Trophoblast cell (in vitro differentiated cells and primary cell): ENCODE data around the gene PNISR.

Source experiments
- DNase-seq, 2 donors: peaks; one replicate each; pipeline ENCODE4 v3.0.0-alpha.2; 2016
- H2AFZ ChIP-seq: 2 replicates; pipeline ENCODE4 v1.6.1; 2013; ENCODE audit warnings: low read length, moderate library complexity, mild to moderate bottlenecking; ENCODE audit not compliant: insufficient read depth, poor library complexity
- H2AK5ac ChIP-seq: 2 replicates; pipeline ENCODE4 v1.6.1; 2013; ENCODE audit warnings: mild to moderate bottlenecking, low read length
- H2BK120ac ChIP-seq: 2 replicates; pipeline ENCODE4 v1.6.1; 2013; ENCODE audit warnings: low read length, mild to moderate bottlenecking, moderate library complexity; ENCODE audit not compliant: insufficient read depth, poor library complexity
- H2BK12ac ChIP-seq: 2 replicates; pipeline ENCODE4 v1.6.1; 2013; ENCODE audit warnings: mild to moderate bottlenecking, low read length, moderate library complexity
- H2BK5ac ChIP-seq: 2 replicates; pipeline ENCODE4 v1.6.1; 2013; ENCODE audit warnings: low read length, low read depth, moderate library complexity, mild to moderate bottlenecking; ENCODE audit not compliant: poor library complexity
- H3K14ac ChIP-seq: 2 replicates; pipeline ENCODE4 v1.6.1; 2013; ENCODE audit warnings: mild to moderate bottlenecking, low read length
- H3K18ac ChIP-seq: 2 replicates; pipeline ENCODE4 v1.6.1; 2013; ENCODE audit warnings: mild to moderate bottlenecking, low read length
- H3K23ac ChIP-seq: 2 replicates; pipeline ENCODE4 v1.6.1; 2013; ENCODE audit warnings: low read length
- H3K27ac ChIP-seq: 2 replicates; pipeline ENCODE4 v1.5.1; 2013; ENCODE audit warnings: low read depth, mild to moderate bottlenecking, inconsistent platforms, low read length, moderate library complexity
- H3K27me3 ChIP-seq: 2 replicates; pipeline ENCODE4 v1.6.1; 2013; ENCODE audit warnings: inconsistent platforms, mild to moderate bottlenecking, low read length, moderate library complexity; ENCODE audit not compliant: insufficient read depth
- H3K36me3 ChIP-seq, 2 experiments: 1 replicate in 1 of 2; 2 replicates in 1 of 2; pipeline ENCODE4 v1.6.1; 2013; ENCODE audit warnings: low read length in 2 of 2, mild to moderate bottlenecking in 2 of 2, moderate library complexity in 1 of 2; ENCODE audit not compliant: insufficient read depth in 2 of 2, control insufficient read depth in 1 of 2
- H3K4ac ChIP-seq: 2 replicates; pipeline ENCODE4 v1.6.1; 2013; ENCODE audit warnings: low read depth, mild to moderate bottlenecking, low read length, moderate library complexity
- H3K4me1 ChIP-seq, 2 experiments: 1 replicate in 1 of 2; 2 replicates in 1 of 2; pipeline ENCODE4 v1.6.1; 2013; ENCODE audit warnings: low read length in 2 of 2, mild to moderate bottlenecking in 2 of 2, moderate library complexity in 1 of 2; ENCODE audit not compliant: insufficient read depth in 2 of 2, control insufficient read depth in 1 of 2
- H3K4me2 ChIP-seq: 2 replicates; pipeline ENCODE4 v1.6.1; 2013; ENCODE audit warnings: inconsistent platforms, mild to moderate bottlenecking, low read length, moderate library complexity
- H3K4me3 ChIP-seq: 2 replicates; pipeline ENCODE4 v1.5.1; 2013; ENCODE audit warnings: mild to moderate bottlenecking, low read depth, low read length, inconsistent platforms
- H3K79me1 ChIP-seq: one replicate; pipeline ENCODE4 v1.6.1; 2013; ENCODE audit warnings: low read length
- H3K79me2 ChIP-seq: 2 replicates; pipeline ENCODE4 v1.6.1; 2013; ENCODE audit warnings: low read length, mild to moderate bottlenecking; ENCODE audit not compliant: control insufficient read depth, insufficient read depth, poor library complexity
- H3K9ac ChIP-seq: 2 replicates; pipeline ENCODE4 v1.6.1; 2013; ENCODE audit warnings: mild to moderate bottlenecking, low read length
- H3K9me3 ChIP-seq: 2 replicates; pipeline ENCODE4 v1.6.1; 2013; ENCODE audit warnings: low read depth, mild to moderate bottlenecking, control low read depth, inconsistent platforms, low read length; ENCODE audit not compliant: insufficient read depth
- H4K12ac ChIP-seq: 2 replicates; pipeline ENCODE4 v1.6.1; 2013; ENCODE audit warnings: low read depth, mild to moderate bottlenecking, low read length, moderate library complexity
- H4K8ac ChIP-seq: 2 replicates; pipeline ENCODE4 v1.6.1; 2013; ENCODE audit warnings: low read depth, mild to moderate bottlenecking, low read length, moderate library complexity
- H4K91ac ChIP-seq: one replicate; pipeline ENCODE4 v1.6.1; 2013; ENCODE audit warnings: low read depth, mild to moderate bottlenecking, low read length, moderate library complexity
- WGBS: extraction: QIAGEN DNeasy Blood & Tissue Kit; methylation state at CpG from one replicate; pipeline ENCODE4 v1.1.7; 2013; ENCODE audit warnings: missing lambda C conversion rate; ENCODE audit not compliant: insufficient read length, insufficient coverage; ENCODE audit errors: extremely low coverage; 5-methylcytosine and 5-hydroxymethylcytosine counted together

Gene PNISR

GRCh38 chr6:99349171-99350141 is 75.7 kb downstream of the PNISR start, which contains the start of gene FAXC:
Gene FAXC, minus strand, starts transcription at chr6:99349674. Its CDS starts 302 bp downstream, at chr6:99349372.
- H3K4ac ChIP-seq, result peak within 1 kb of the TSS; percentile 33
- H3K36me3 ChIP-seq, result no peaks in the 10 kb centered on the region
- no peaks in the 10 kb centered on the region for H3K9me3 ChIP-seq
- peak within 1 kb of the TSS; percentile 78 for H3K4me2 ChIP-seq
- no peak within 1 kb of the TSS for H2AK5ac ChIP-seq
- H4K12ac ChIP-seq, result peak within 1 kb of the TSS; percentile 34
- H2BK5ac ChIP-seq, result peak within 1 kb of the TSS; percentile 39
- peak; percentile 57 to 76 for DNase-seq
- peaks cover 2% of the 10 kb centered on the region for H3K79me2 ChIP-seq
- WGBS, result no CpG with 5 or more reads among the region's 108 CpGs
- peak within 1 kb of the TSS; percentile 79 for H3K4me3 ChIP-seq
- H3K79me1 ChIP-seq, result peaks cover 7% of the 10 kb centered on the region
- H3K27me3 ChIP-seq, result no peaks in the 10 kb centered on the region
- peak within 1 kb of the TSS; percentile 87 for H2AFZ ChIP-seq
- peak within 1 kb of the TSS; percentile 73 for H2BK120ac ChIP-seq
- H3K27ac ChIP-seq, result no peak within 1 kb of the TSS
- peaks cover 0 to 8% of the 10 kb centered on the region in 2 experiments for H3K4me1 ChIP-seq
- H2BK12ac ChIP-seq, result no peak within 1 kb of the TSS
- peak within 1 kb of the TSS; percentile 90 for H4K8ac ChIP-seq
- peak within 1 kb of the TSS; percentile 57 for H4K91ac ChIP-seq
- H3K18ac ChIP-seq, result peak within 1 kb of the TSS; percentile 73
- peak within 1 kb of the TSS; percentile 45 for H3K9ac ChIP-seq
- peak within 1 kb of the TSS; percentile 76 for H3K14ac ChIP-seq
- H3K23ac ChIP-seq, result no peak within 1 kb of the TSS

- no CpG with 5 or more reads among the region's 25 CpGs for WGBS
- Histone ChIP-seq H3K4me3 (peak overlapping the region; percentile 79), H2BK120ac (no peak overlapping the region), H4K12ac (peak overlapping the region; percentile 34), H3K4me1 (peaks cover 0 to 8% of the 10 kb centered on the region in 2 experiments), H3K18ac (peak overlapping the region; percentile 57), H2AFZ (peak overlapping the region; percentile 87), H3K4ac (peak overlapping the region; percentile 33), H3K4me2 (peak overlapping the region; percentile 78), H2AK5ac (no peak overlapping the region), H3K9me3 (no peaks in the 10 kb centered on the region), H3K27ac (no peak overlapping the region), H3K14ac (peak overlapping the region; percentile 76), H4K8ac (peak overlapping the region; percentile 90), H3K79me2 (peaks cover 2% of the 10 kb centered on the region), H3K36me3 (no peaks in the 10 kb centered on the region), H2BK5ac (no peak overlapping the region), H3K79me1 (peaks cover 7% of the 10 kb centered on the region), H2BK12ac (no peak overlapping the region), H3K27me3 (no peaks in the 10 kb centered on the region), H3K23ac (no peak overlapping the region), H3K9ac (peak overlapping the region; percentile 45), H4K91ac (peak overlapping the region; percentile 57)
- peak in 1 of 2 donors; percentile 66 for DNase-seq
Measured at GRCh38 chr6:99348288-99349170, 76.6 kb downstream of the PNISR start.
